Measurements from ENCODE around the gene MARVELD3. TPM values are rescaled to one million over a fixed set of nuclear protein-coding genes. Genes with fewer than 3 reads are reported as not detected.
"Not testable (repeated sequence)": the region's sequence is repeated elsewhere in the genome, so short reads cannot be mapped to it uniquely, and the experiment has no call there.

Gene MARVELD3
- total RNA-seq, 1 donor from 2014 or later: 15.2 TPM

DNA sequence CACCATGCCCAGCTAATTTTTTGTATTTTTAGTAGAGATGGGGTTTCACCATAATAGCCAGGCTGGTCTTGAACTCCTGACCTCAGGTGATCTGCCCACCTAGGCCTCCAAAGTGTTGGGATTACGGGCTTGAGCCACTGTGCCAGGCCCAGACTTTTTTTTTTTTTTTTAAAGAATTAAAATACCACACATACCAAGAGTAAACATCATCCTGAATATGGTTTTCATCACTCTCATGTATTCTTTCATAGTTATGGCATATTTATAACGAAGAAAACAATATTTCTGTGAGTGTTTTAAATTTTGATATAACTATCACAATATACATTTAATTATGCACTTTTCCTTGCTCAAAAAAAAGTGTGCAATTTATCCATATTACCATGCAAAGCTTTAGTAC, 48.2 kb downstream of the MARVELD3 start:
- Mint-ChIP-seq H3K4me1 (no peaks in the 10 kb centered on the region), H3K9me3 (no peaks in the 10 kb centered on the region), H3K27ac (no peak overlapping the region), H3K4me3 (no peak overlapping the region), H3K36me3 (peaks cover 43% of the 10 kb centered on the region), H3K27me3 (ENCODE audit: low read depth) (no peaks in the 10 kb centered on the region)
- DNase-seq (ENCODE audit: low spot score in 2 of 2, unreplicated experiment in 2 of 2): no peak
- TF ChIP-seq, protein P1, sequence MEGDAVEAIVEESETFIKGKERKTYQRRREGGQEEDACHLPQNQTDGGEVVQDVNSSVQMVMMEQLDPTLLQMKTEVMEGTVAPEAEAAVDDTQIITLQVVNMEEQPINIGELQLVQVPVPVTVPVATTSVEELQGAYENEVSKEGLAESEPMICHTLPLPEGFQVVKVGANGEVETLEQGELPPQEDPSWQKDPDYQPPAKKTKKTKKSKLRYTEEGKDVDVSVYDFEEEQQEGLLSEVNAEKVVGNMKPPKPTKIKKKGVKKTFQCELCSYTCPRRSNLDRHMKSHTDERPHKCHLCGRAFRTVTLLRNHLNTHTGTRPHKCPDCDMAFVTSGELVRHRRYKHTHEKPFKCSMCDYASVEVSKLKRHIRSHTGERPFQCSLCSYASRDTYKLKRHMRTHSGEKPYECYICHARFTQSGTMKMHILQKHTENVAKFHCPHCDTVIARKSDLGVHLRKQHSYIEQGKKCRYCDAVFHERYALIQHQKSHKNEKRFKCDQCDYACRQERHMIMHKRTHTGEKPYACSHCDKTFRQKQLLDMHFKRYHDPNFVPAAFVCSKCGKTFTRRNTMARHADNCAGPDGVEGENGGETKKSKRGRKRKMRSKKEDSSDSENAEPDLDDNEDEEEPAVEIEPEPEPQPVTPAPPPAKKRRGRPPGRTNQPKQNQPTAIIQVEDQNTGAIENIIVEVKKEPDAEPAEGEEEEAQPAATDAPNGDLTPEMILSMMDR (IDR thresholded peaks at IDR 0.05; ENCODE audit: unreplicated experiment): no peak

GRCh38 chr16:71675380-71675779, 49.4 kb downstream of the MARVELD3 start:
- DNase-seq (ENCODE audit: low spot score in 2 of 2, unreplicated experiment in 2 of 2): no peak
- peaks cover 40% of the 10 kb centered on the region for H3K36me3 Mint-ChIP-seq
- no peak overlapping the region for H3K4me3 Mint-ChIP-seq
- H3K9me3 Mint-ChIP-seq: no peaks in the 10 kb centered on the region
- no peak overlapping the region for H3K27ac Mint-ChIP-seq
- H3K27me3 Mint-ChIP-seq (ENCODE audit: low read depth): no peaks in the 10 kb centered on the region
- H3K4me1 Mint-ChIP-seq: no peaks in the 10 kb centered on the region
- TF ChIP-seq, protein P1 (IDR thresholded peaks at IDR 0.05; ENCODE audit: unreplicated experiment): no peak

DNA sequence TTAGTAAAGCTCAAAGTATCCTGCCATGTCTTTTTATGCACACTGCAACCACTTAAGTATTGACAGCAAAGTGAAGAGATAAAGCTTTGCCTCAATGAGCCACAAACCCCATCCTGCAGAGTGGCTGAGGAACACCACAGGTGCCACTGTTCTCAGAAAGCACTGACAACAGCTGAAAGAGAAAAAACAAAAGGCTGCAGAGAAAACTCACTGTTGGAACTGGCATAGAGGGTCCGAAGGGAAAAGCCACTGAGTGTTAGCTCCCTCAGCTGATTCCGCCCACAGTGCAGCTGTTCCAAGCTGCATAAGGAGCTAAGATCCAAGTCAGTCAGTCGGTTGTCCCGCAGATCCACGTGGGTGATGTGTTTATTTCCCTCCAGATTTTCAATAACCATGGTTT, 50.3 kb downstream of the MARVELD3 start:
- Mint-ChIP-seq H3K36me3 (peaks cover 44% of the 10 kb centered on the region), H3K9me3 (no peaks in the 10 kb centered on the region), H3K27ac (no peak overlapping the region), H3K27me3 (ENCODE audit: low read depth) (no peaks in the 10 kb centered on the region), H3K4me1 (no peaks in the 10 kb centered on the region), H3K4me3 (no peak overlapping the region)
- no peak for DNase-seq (ENCODE audit: low spot score in 2 of 2, unreplicated experiment in 2 of 2)
- TF ChIP-seq, protein P1 (IDR thresholded peaks at IDR 0.05; ENCODE audit: unreplicated experiment): no peak

GRCh38 chr16:71681360-71681759, 55.4 kb downstream of the MARVELD3 start:
- peaks cover 46% of the 10 kb centered on the region for H3K36me3 Mint-ChIP-seq
- no peaks in the 10 kb centered on the region for H3K4me1 Mint-ChIP-seq
- no peak overlapping the region for H3K4me3 Mint-ChIP-seq
- peaks cover 4% of the 10 kb centered on the region for H3K9me3 Mint-ChIP-seq
- DNase-seq (ENCODE audit: low spot score in 2 of 2, unreplicated experiment in 2 of 2): no peak
- H3K27ac Mint-ChIP-seq: no peak overlapping the region
- H3K27me3 Mint-ChIP-seq (ENCODE audit: low read depth): no peaks in the 10 kb centered on the region
- TF ChIP-seq, protein P1 (IDR thresholded peaks at IDR 0.05; ENCODE audit: unreplicated experiment): no peak

GRCh38 chr16:71684280-71684679, 58.3 kb downstream of the MARVELD3 start:
- H3K4me1 Mint-ChIP-seq; DNase-seq (ENCODE audit: low spot score in 2 of 2, unreplicated experiment in 2 of 2); H3K27me3 Mint-ChIP-seq (ENCODE audit: low read depth); H3K27ac Mint-ChIP-seq; H3K9me3 Mint-ChIP-seq; H3K4me3 Mint-ChIP-seq: not testable (repeated sequence)
- H3K36me3 Mint-ChIP-seq: peaks cover 35% of the 10 kb centered on the region

Other genes with a start within 250 kb of the MARVELD3 start
- gene TLE7, start 184.1 kb upstream of the MARVELD3 start, total RNA-seq: not detected in 3 replicates
- 12.3 to 16.4 TPM (median 12.8 TPM) in 3 replicates for gene ZNF23, start 163.9 kb upstream of the MARVELD3 start, total RNA-seq
- 7.2 to 8.4 TPM (median 7.3 TPM) in 3 replicates for gene ZNF19, start 136.9 kb upstream of the MARVELD3 start, total RNA-seq
- not detected in 3 replicates for gene CHST4, start 99.8 kb upstream of the MARVELD3 start, total RNA-seq
- gene TAT, start 49.1 kb upstream of the MARVELD3 start, total RNA-seq: 0.07 TPM in 1 of 3 replicates, not detected in the others
- 18.2 to 19.0 TPM (median 18.6 TPM) in 3 replicates for gene PHLPP2, start 98.5 kb downstream of the MARVELD3 start, total RNA-seq
- 103 to 109 TPM (median 108 TPM) in 3 replicates for gene AP1G1, start 182.7 kb downstream of the MARVELD3 start, total RNA-seq
- gene ATXN1L, start 219.8 kb downstream of the MARVELD3 start, total RNA-seq: 31.6 to 32.5 TPM (median 31.9 TPM) in 3 replicates